ENCODE results near the gene IL22RA1.

The IL22RA1 gene

DNA sequence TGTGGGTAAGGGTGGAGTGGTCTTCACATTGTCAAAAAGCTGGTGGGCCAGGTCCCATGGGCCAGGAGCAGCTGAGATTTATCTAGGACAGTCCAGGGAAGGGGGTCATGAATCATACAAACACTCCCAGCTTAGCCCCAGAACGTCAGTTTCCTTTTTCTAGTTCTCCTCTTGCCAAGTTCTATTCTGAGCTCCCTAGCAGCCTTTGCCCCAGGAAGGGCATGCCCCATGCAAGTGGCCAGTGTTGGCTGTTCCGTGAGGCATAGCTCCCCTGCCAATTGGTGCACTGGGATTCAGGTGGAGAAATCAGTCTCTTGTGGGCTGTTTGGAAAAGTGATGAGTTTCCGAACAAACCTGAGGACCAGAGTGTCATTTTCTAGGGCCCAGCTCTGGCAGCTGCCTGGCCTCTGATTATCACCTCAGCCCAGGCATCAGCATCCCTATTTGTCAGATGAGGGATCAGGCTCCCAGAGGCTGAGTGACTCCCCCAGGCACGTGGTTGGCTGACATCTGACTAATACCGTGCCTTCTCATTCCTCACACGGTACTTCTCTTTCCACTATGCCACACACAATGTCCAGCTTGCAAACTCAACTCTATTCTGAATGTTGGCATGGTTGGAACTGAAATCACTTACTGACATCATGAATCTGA is 16.8 kb downstream of the IL22RA1 start:
- in situ Hi-C loops (cut with HindIII; ENCODE audit: low pct_ligation_motif_present, low sequenced_read_pairs) = no loop called here
- H3K4me3 ChIP-seq (ENCODE audit: low read depth, low read length) = no peak overlapping the region
- no peak overlapping the region for H3K27ac ChIP-seq
- DNase-seq = peak; percentile 20
- H3K36me3 ChIP-seq (replicated peaks) = no peaks in the 10 kb centered on the region
- TF ChIP-seq, protein P1, sequence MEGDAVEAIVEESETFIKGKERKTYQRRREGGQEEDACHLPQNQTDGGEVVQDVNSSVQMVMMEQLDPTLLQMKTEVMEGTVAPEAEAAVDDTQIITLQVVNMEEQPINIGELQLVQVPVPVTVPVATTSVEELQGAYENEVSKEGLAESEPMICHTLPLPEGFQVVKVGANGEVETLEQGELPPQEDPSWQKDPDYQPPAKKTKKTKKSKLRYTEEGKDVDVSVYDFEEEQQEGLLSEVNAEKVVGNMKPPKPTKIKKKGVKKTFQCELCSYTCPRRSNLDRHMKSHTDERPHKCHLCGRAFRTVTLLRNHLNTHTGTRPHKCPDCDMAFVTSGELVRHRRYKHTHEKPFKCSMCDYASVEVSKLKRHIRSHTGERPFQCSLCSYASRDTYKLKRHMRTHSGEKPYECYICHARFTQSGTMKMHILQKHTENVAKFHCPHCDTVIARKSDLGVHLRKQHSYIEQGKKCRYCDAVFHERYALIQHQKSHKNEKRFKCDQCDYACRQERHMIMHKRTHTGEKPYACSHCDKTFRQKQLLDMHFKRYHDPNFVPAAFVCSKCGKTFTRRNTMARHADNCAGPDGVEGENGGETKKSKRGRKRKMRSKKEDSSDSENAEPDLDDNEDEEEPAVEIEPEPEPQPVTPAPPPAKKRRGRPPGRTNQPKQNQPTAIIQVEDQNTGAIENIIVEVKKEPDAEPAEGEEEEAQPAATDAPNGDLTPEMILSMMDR (IDR thresholded peaks at IDR 0.05; ENCODE audit: low read depth, low read length, missing control alignments) = no peak
- no peaks in the 10 kb centered on the region for H3K27me3 ChIP-seq (replicated peaks)

- no peak overlapping the region for H3K4me3 ChIP-seq (ENCODE audit: low read depth, low read length)
- no peak overlapping the region for H3K27ac ChIP-seq
- TF ChIP-seq, protein P1 (IDR thresholded peaks at IDR 0.05; ENCODE audit: low read depth, low read length, missing control alignments) = no peak
- DNase-seq = no peak
- no peaks in the 10 kb centered on the region for H3K27me3 ChIP-seq (replicated peaks)
- H3K36me3 ChIP-seq (replicated peaks) = no peaks in the 10 kb centered on the region
- in situ Hi-C loops (cut with HindIII; ENCODE audit: low pct_ligation_motif_present, low sequenced_read_pairs) = no loop called here
These were observed 17.5 kb downstream of the IL22RA1 start for GRCh38 chr1:24125456-24125855.

DNA sequence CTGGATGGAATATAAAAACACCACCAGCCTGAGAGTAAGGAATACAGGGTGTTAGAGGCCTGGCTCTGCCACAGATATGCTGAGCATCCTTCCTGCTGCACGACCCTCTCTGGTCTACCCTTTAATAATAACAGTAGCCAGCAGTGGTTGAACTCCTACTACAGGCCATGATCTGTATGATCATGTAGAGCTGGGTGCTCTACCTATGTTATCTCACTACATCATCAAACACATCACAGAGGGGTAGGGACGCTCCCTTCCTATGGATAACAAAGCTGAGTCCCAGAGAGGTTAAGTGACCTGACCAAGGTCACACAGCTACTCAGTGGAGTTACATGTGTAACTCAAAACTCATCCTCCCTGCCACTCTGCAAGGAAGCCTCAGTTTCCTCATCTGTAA is 18.0 kb downstream of the IL22RA1 start:
- H3K4me3 ChIP-seq (ENCODE audit: low read depth, low read length) = no peak overlapping the region
- no peaks in the 10 kb centered on the region for H3K36me3 ChIP-seq (replicated peaks)
- DNase-seq = no peak
- H3K27ac ChIP-seq = no peak overlapping the region
- in situ Hi-C loops (cut with HindIII; ENCODE audit: low pct_ligation_motif_present, low sequenced_read_pairs) = no loop called here
- TF ChIP-seq, protein P1 (IDR thresholded peaks at IDR 0.05; ENCODE audit: low read depth, low read length, missing control alignments) = no peak
- H3K27me3 ChIP-seq (replicated peaks) = no peaks in the 10 kb centered on the region

- no peak for DNase-seq
- in situ Hi-C loops (cut with HindIII; ENCODE audit: low pct_ligation_motif_present, low sequenced_read_pairs) = no loop called here
- no peak overlapping the region for H3K27ac ChIP-seq
- no peaks in the 10 kb centered on the region for H3K36me3 ChIP-seq (replicated peaks)
- no peak overlapping the region for H3K4me3 ChIP-seq (ENCODE audit: low read depth, low read length)
- TF ChIP-seq, protein P1 (IDR thresholded peaks at IDR 0.05; ENCODE audit: low read depth, low read length, missing control alignments) = no peak
- H3K27me3 ChIP-seq (replicated peaks) = no peaks in the 10 kb centered on the region
These were observed 19.3 kb downstream of the IL22RA1 start for GRCh38 chr1:24123611-24124010.

GRCh38 chr1:24122776-24123175 is 20.2 kb downstream of the IL22RA1 start:
- DNase-seq = no peak
- in situ Hi-C loops (cut with HindIII; ENCODE audit: low pct_ligation_motif_present, low sequenced_read_pairs) = no loop called here
- H3K36me3 ChIP-seq (replicated peaks) = no peaks in the 10 kb centered on the region
- no peaks in the 10 kb centered on the region for H3K27me3 ChIP-seq (replicated peaks)
- H3K4me3 ChIP-seq (ENCODE audit: low read depth, low read length) = no peak overlapping the region
- TF ChIP-seq, protein P1 (IDR thresholded peaks at IDR 0.05; ENCODE audit: low read depth, low read length, missing control alignments) = no peak
- no peak overlapping the region for H3K27ac ChIP-seq

DNA sequence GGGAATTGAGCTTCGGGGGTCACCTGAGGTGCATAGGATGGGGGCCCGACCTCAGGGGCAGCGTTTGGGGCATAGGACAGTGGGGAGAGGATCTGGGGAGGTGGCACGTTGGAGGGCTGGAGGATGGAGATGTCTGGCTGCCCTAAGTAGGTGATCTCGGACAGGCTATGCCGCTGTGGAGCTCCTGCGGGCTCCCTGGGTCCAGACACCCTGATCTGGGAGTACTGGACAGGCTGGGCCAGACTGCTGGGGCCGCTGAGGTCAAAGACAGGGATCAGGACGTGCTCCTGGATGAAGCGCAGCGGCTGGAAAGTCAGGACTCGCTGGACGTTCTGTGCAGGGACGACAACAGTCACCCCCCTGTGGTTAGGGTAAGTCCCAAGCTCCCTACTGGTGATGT is 21.5 kb downstream of the IL22RA1 start:
- DNase-seq = no peak
- Histone ChIP-seq H3K27me3 (replicated peaks) (no peaks in the 10 kb centered on the region), H3K36me3 (replicated peaks) (no peaks in the 10 kb centered on the region), H3K4me3 (ENCODE audit: low read depth, low read length) (no peak overlapping the region), H3K27ac (no peak overlapping the region)
- TF ChIP-seq, protein P1 (IDR thresholded peaks at IDR 0.05; ENCODE audit: low read depth, low read length, missing control alignments) = no peak
- in situ Hi-C loops (cut with HindIII; ENCODE audit: low pct_ligation_motif_present, low sequenced_read_pairs) = no loop called here

Measured in brain microvascular endothelial cell (primary cell).